Skin of body (tissue), 2 donors: ENCODE results near the gene CERS3. TPM values are rescaled to one million over a fixed set of nuclear protein-coding genes. Genes with fewer than 3 reads are reported as not detected.

ENCODE experiments used
- DNase-seq: peaks from one replicate; lab custom pipeline; 2025; lab: John Stamatoyannopoulos, UW
- total RNA-seq: library from RNA; depleted of rRNA; stranded (reverse); fragments of >200 nt; gene quantifications from one replicate; pipeline ENCODE4 v1.2.3, GENCODE V29; 2014

Gene CERS3
- total RNA-seq, 1 donor from 2014 or later: 25.6 TPM

- DNase-seq: no peak
Observed at GRCh38 chr15:100531204-100531603, 2.5 kb upstream of the CERS3 start.

- no peak for DNase-seq
Observed at GRCh38 chr15:100529556-100529955, 806 bp upstream of the CERS3 start.

- peak; percentile 12 for DNase-seq
Observed at GRCh38 chr15:100526027-100526481, 2.7 kb downstream of the CERS3 start.

GRCh38 chr15:100525436-100525835 lies 3.3 kb downstream of the CERS3 start:
- no peak for DNase-seq

- no peak for DNase-seq
Observed at GRCh38 chr15:100524326-100524725, 4.4 kb downstream of the CERS3 start.

- DNase-seq: no peak
Observed at GRCh38 chr15:100521907-100522306, 6.8 kb downstream of the CERS3 start.

- DNase-seq: no peak
Observed at GRCh38 chr15:100520132-100520921, 8.4 kb downstream of the CERS3 start.

GRCh38 chr15:100517846-100518245 lies 10.9 kb downstream of the CERS3 start:
- DNase-seq: no peak

GRCh38 chr15:100516643-100517512 lies 11.9 kb downstream of the CERS3 start:
- DNase-seq: no peak

- DNase-seq: no peak
Observed at GRCh38 chr15:100515758-100516157, 13.0 kb downstream of the CERS3 start.

GRCh38 chr15:100508641-100509300 lies 20.0 kb downstream of the CERS3 start:
- no peak for DNase-seq

- DNase-seq: no peak
Observed at GRCh38 chr15:100502651-100503050, 26.1 kb downstream of the CERS3 start.

- DNase-seq: peak; percentile 35
Observed at GRCh38 chr15:100501117-100501516, 27.6 kb downstream of the CERS3 start.

GRCh38 chr15:100500226-100500990 lies 28.3 kb downstream of the CERS3 start:
- DNase-seq: peak; percentile 68

GRCh38 chr15:100495861-100496260 lies 32.9 kb downstream of the CERS3 start:
- no peak for DNase-seq

GRCh38 chr15:100493213-100493612 lies 35.5 kb downstream of the CERS3 start:
- DNase-seq: no peak

- no peak for DNase-seq
Observed at GRCh38 chr15:100484443-100484842, 44.3 kb downstream of the CERS3 start.

GRCh38 chr15:100483370-100483769 lies 45.4 kb downstream of the CERS3 start:
- no peak for DNase-seq

- no peak for DNase-seq
Observed at GRCh38 chr15:100476805-100477204, 51.9 kb downstream of the CERS3 start.

GRCh38 chr15:100472736-100473135 lies 56.0 kb downstream of the CERS3 start:
- no peak for DNase-seq

- peak; percentile 50 for DNase-seq
Observed at GRCh38 chr15:100471933-100472332, 56.8 kb downstream of the CERS3 start.
